ENCODE measurements around the gene XYLT1. TPM values are rescaled to one million over a fixed set of nuclear protein-coding genes. Genes with fewer than 3 reads are reported as not detected.

The XYLT1 gene
- total RNA-seq, 5 donors from 2014 or later (not counting 1 experiment from before 2014, with no cell fraction given) = 25.8 to 70.6 (median 57.8) TPM

GRCh38 chr16:17177959-17178905 is 292.5 kb downstream of the XYLT1 start:
- ChIA-PET CTCF (interaction anchor here in 1 of 2 donors (0.6 kb wide), 1 partner anchor 231 kb away, joined by 4 read pairs; no protein-coding TSS in a partner anchor), POLR2A (interaction anchor here (0.7 kb wide), 2 partner anchors 20 to 474 kb away, joined by 3 to 4 read pairs; no protein-coding TSS in a partner anchor)
- Mint-ChIP-seq H3K9me3 (no peaks in the 10 kb centered on the region), H3K27me3 (no peaks in the 10 kb centered on the region), H3K4me1 (peaks cover 10 to 13% (median 12%) of the 10 kb centered on the region in 3 donors), H3K27ac (no peak overlapping the region), H3K36me3 (peaks cover 73% of the 10 kb centered on the region), H3K4me3 (no peak overlapping the region)
- ATAC-seq (replicated peaks in 1 of 4) (no peak), DNase-seq (no peak)
- Histone ChIP-seq H3K4me1 (ENCODE audit: control insufficient read depth in 1 of 2, extremely low read depth in 1 of 2, insufficient read depth in 2 of 2, low read length in 2 of 2) (peaks cover 0 to 5% of the 10 kb centered on the region in 2 experiments), H3K36me3 (ENCODE audit: control insufficient read depth in 2 of 2, extremely low read depth in 1 of 2, insufficient read depth in 1 of 2, low read length in 1 of 2) (peaks cover 5 to 10% of the 10 kb centered on the region in 2 donors), H3K9me3 (no peaks in the 10 kb centered on the region), H3K4me3 (ENCODE audit: control insufficient read depth in 1 of 2, extremely low read depth in 1 of 2, low read length in 1 of 2) (no peak overlapping the region), H3K27ac (ENCODE audit: low read length) (no peak overlapping the region), H3K27me3 (replicated peaks in 1 of 2; ENCODE audit: control insufficient read depth in 2 of 2, extremely low read depth in 1 of 2, insufficient read depth in 2 of 2, low read length in 1 of 2) (no peaks in the 10 kb centered on the region)
- WGBS (ENCODE audit: insufficient coverage) = 92% methylated on average over 13 of the region's 14 CpGs

- Histone ChIP-seq H3K36me3 (ENCODE audit: control insufficient read depth in 2 of 2, extremely low read depth in 1 of 2, insufficient read depth in 1 of 2, low read length in 1 of 2) (peaks cover 5 to 10% of the 10 kb centered on the region in 2 donors), H3K4me1 (ENCODE audit: control insufficient read depth in 1 of 2, extremely low read depth in 1 of 2, insufficient read depth in 2 of 2, low read length in 2 of 2) (peaks cover 0 to 6% of the 10 kb centered on the region in 2 experiments), H3K27me3 (replicated peaks in 1 of 2; ENCODE audit: control insufficient read depth in 2 of 2, extremely low read depth in 1 of 2, insufficient read depth in 2 of 2, low read length in 1 of 2) (no peaks in the 10 kb centered on the region), H3K27ac (ENCODE audit: low read length) (no peak overlapping the region), H3K9me3 (no peaks in the 10 kb centered on the region), H3K4me3 (ENCODE audit: control insufficient read depth in 1 of 2, extremely low read depth in 1 of 2, low read length in 1 of 2) (no peak overlapping the region)
- 86% methylated on average over 2 of the region's 6 CpGs for WGBS (ENCODE audit: insufficient coverage)
- Mint-ChIP-seq H3K36me3 (peaks cover 69% of the 10 kb centered on the region), H3K27me3 (no peaks in the 10 kb centered on the region), H3K27ac (no peak overlapping the region), H3K4me1 (peaks cover 15 to 18% (median 17%) of the 10 kb centered on the region in 3 donors), H3K4me3 (no peak overlapping the region), H3K9me3 (no peaks in the 10 kb centered on the region)
- DNase-seq = no peak
- ATAC-seq (replicated peaks in 1 of 4) = no peak
- ChIA-PET POLR2A (interaction anchor here in 1 of 2 donors (0.7 kb wide), 1 partner anchor 474 kb away, joined by 3 read pairs; no protein-coding TSS in a partner anchor), CTCF (interaction anchor here in 1 of 2 donors (0.6 kb wide), 1 partner anchor 232 kb away, joined by 4 read pairs; no protein-coding TSS in a partner anchor)
Observed at GRCh38 chr16:17177242-17177958, 293.4 kb downstream of the XYLT1 start.

DNA sequence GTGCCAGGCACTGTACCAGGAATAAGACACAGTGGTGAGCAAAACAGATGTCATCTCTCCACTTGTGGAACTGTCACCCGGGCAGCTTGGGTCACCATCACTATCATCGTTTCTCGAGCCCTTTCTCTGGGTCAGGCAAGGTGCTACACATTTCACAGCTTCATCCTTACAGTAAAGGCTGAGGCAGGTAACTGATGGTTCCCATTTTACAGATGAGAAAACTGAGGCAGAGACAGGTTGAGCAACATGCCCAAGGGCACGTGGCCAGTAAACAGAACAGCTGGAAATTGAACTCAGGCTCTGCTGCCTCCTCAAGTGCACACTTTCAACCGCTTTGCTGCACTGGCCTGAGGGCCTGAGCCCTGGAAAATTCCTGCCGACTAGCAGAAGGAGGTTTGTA is 294.6 kb downstream of the XYLT1 start:
- CTCF ChIA-PET = no interaction called here
- H3K27ac ChIP-seq (ENCODE audit: low read length) = no peak overlapping the region
- H3K4me3 ChIP-seq (ENCODE audit: control insufficient read depth in 1 of 2, extremely low read depth in 1 of 2, low read length in 1 of 2) = no peak overlapping the region
- 93% methylated on average over 6 of the region's 6 CpGs for WGBS (ENCODE audit: insufficient coverage)
- DNase-seq = no peak
- peaks cover 4 to 7% of the 10 kb centered on the region in 2 donors for H3K36me3 ChIP-seq (ENCODE audit: control insufficient read depth in 2 of 2, extremely low read depth in 1 of 2, insufficient read depth in 1 of 2, low read length in 1 of 2)
- Mint-ChIP-seq H3K27ac (no peak overlapping the region), H3K4me1 (peaks cover 15 to 19% (median 18%) of the 10 kb centered on the region in 3 donors), H3K4me3 (no peak overlapping the region), H3K36me3 (peaks cover 65% of the 10 kb centered on the region), H3K9me3 (no peaks in the 10 kb centered on the region), H3K27me3 (no peaks in the 10 kb centered on the region)
- POLR2A ChIA-PET = interaction anchor here in 1 of 2 donors (0.6 kb wide), 1 partner anchor 13 kb away, joined by 3 read pairs; no protein-coding TSS in a partner anchor
- peaks cover 0 to 6% of the 10 kb centered on the region in 2 experiments for H3K4me1 ChIP-seq (ENCODE audit: control insufficient read depth in 1 of 2, extremely low read depth in 1 of 2, insufficient read depth in 2 of 2, low read length in 2 of 2)
- no peaks in the 10 kb centered on the region for H3K9me3 ChIP-seq
- ATAC-seq (replicated peaks in 1 of 4) = no peak
- no peaks in the 10 kb centered on the region for H3K27me3 ChIP-seq (replicated peaks in 1 of 2; ENCODE audit: control insufficient read depth in 2 of 2, extremely low read depth in 1 of 2, insufficient read depth in 2 of 2, low read length in 1 of 2)

DNA sequence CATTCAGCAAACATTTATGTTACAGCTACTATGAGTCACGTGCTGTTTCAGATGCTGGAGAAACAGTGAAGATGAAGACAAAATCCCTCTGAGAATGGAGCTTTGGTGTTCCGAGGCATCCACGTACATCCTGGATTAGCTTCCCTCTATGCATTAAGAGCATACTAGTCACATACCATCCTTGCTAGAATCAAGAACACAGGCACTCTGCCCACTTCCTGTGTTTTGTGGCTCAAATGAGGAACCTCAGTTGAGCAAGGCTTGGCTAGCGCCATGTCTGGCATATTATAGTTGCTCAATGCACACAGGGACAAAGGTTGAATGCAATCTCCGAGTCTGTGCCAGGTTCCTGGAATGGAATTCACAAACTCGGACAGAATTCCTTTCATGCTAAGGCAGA is 297.5 kb downstream of the XYLT1 start:
- CTCF ChIA-PET = no interaction called here
- Histone ChIP-seq H3K4me1 (ENCODE audit: control insufficient read depth in 1 of 2, extremely low read depth in 1 of 2, insufficient read depth in 2 of 2, low read length in 2 of 2) (peaks cover 0 to 6% of the 10 kb centered on the region in 2 experiments), H3K36me3 (ENCODE audit: control insufficient read depth in 2 of 2, extremely low read depth in 1 of 2, insufficient read depth in 1 of 2, low read length in 1 of 2) (peaks cover 6 to 11% of the 10 kb centered on the region in 2 donors), H3K9me3 (no peaks in the 10 kb centered on the region), H3K27ac (ENCODE audit: low read length) (no peak overlapping the region), H3K27me3 (replicated peaks in 1 of 2; ENCODE audit: control insufficient read depth in 2 of 2, extremely low read depth in 1 of 2, insufficient read depth in 2 of 2, low read length in 1 of 2) (no peaks in the 10 kb centered on the region), H3K4me3 (ENCODE audit: control insufficient read depth in 1 of 2, extremely low read depth in 1 of 2, low read length in 1 of 2) (no peak overlapping the region)
- H3K9me3 Mint-ChIP-seq = no peaks in the 10 kb centered on the region
- DNase-seq (peak in 13 of 35 experiments; percentile 0 to 42 (median 7)), ATAC-seq (replicated peaks in 1 of 4) (peak in 2 of 4 experiments; percentile 42 to 45)
- H3K27ac Mint-ChIP-seq = no peak overlapping the region
- peaks cover 66% of the 10 kb centered on the region for H3K36me3 Mint-ChIP-seq
- POLR2A ChIA-PET = no interaction called here
- H3K4me1 Mint-ChIP-seq = peaks cover 15 to 19% (median 18%) of the 10 kb centered on the region in 3 donors
- 78% methylated on average over 4 of the region's 6 CpGs for WGBS (ENCODE audit: insufficient coverage)
- H3K27me3 Mint-ChIP-seq = no peaks in the 10 kb centered on the region
- no peak overlapping the region for H3K4me3 Mint-ChIP-seq

GRCh38 chr16:17171250-17172143 is 299.3 kb downstream of the XYLT1 start:
- Mint-ChIP-seq H3K4me3 (no peak overlapping the region), H3K27me3 (no peaks in the 10 kb centered on the region), H3K36me3 (peaks cover 59% of the 10 kb centered on the region), H3K4me1 (peaks cover 21 to 22% (median 22%) of the 10 kb centered on the region in 3 donors), H3K27ac (no peak overlapping the region), H3K9me3 (no peaks in the 10 kb centered on the region)
- no peaks in the 10 kb centered on the region for H3K9me3 ChIP-seq
- CTCF ChIA-PET = interaction anchor here in 1 of 2 donors (0.6 to 0.7 kb wide), 3 partner anchors 10 to 22 kb away, joined by 3 to 5 read pairs (median 3); no protein-coding TSS in a partner anchor
- peaks cover 6 to 11% of the 10 kb centered on the region in 2 donors for H3K36me3 ChIP-seq (ENCODE audit: control insufficient read depth in 2 of 2, extremely low read depth in 1 of 2, insufficient read depth in 1 of 2, low read length in 1 of 2)
- no peak overlapping the region for H3K27ac ChIP-seq (ENCODE audit: low read length)
- ATAC-seq (replicated peaks in 1 of 4) (no peak), DNase-seq (no peak)
- peaks cover 0 to 6% of the 10 kb centered on the region in 2 experiments for H3K4me1 ChIP-seq (ENCODE audit: control insufficient read depth in 1 of 2, extremely low read depth in 1 of 2, insufficient read depth in 2 of 2, low read length in 2 of 2)
- WGBS (ENCODE audit: insufficient coverage) = no CpG with 5 or more reads among the region's 8 CpGs
- POLR2A ChIA-PET = no interaction called here
- no peak overlapping the region for H3K4me3 ChIP-seq (ENCODE audit: control insufficient read depth in 1 of 2, extremely low read depth in 1 of 2, low read length in 1 of 2)
- no peaks in the 10 kb centered on the region for H3K27me3 ChIP-seq (replicated peaks in 1 of 2; ENCODE audit: control insufficient read depth in 2 of 2, extremely low read depth in 1 of 2, insufficient read depth in 2 of 2, low read length in 1 of 2)

Measured in T-cell (primary cell).